DOHH2 (cell line): ENCODE results near the gene TSLP.

ENCODE experiments used
- H3F3A ChIP-seq: fragments of 200-600 bp; sonication (generic), shearing (Covaris generic); 2 replicates; pipeline ENCODE4 v1.6.0; 2016; ENCODE audit warnings: antibody characterized with exemption, mild to moderate bottlenecking; ENCODE audit not compliant: control insufficient read depth, insufficient read depth
- H3K27ac ChIP-seq: fragments of 200-600 bp; sonication (generic); 2 replicates; pipeline ENCODE4 v1.5.1; 2014; ENCODE audit warnings: low read depth, mild to moderate bottlenecking, low read length, moderate library complexity
- H3K27me3 ChIP-seq: fragments of 200-600 bp; sonication (generic); 2 replicates; pipeline ENCODE4 v1.6.1; 2014; ENCODE audit warnings: mild to moderate bottlenecking, low read length, mixed read lengths; ENCODE audit not compliant: control insufficient read depth
- H3K36me3 ChIP-seq: fragments of 200-600 bp; sonication (generic); 2 replicates; pipeline ENCODE4 v1.6.1; 2014; ENCODE audit warnings: mild to moderate bottlenecking, low read length, moderate library complexity, mixed read lengths; ENCODE audit not compliant: control insufficient read depth
- H3K4me1 ChIP-seq: fragments of 200-600 bp; sonication (generic); 2 replicates; pipeline ENCODE4 v1.6.1; 2014; ENCODE audit warnings: mild to moderate bottlenecking, low read length, mixed read lengths; ENCODE audit not compliant: control insufficient read depth
- H3K4me2 ChIP-seq: fragments of 200-600 bp; sonication (generic); 2 replicates; pipeline ENCODE4 v1.6.0; 2014; ENCODE audit warnings: mild to moderate bottlenecking, low read length, moderate library complexity
- H3K4me3 ChIP-seq: fragments of 200-600 bp; sonication (generic); 2 replicates; pipeline ENCODE4 v1.5.1; 2014; ENCODE audit warnings: mild to moderate bottlenecking, low read length, mixed read lengths
- H3K79me2 ChIP-seq: fragments of 200-600 bp; sonication (generic); 2 replicates; pipeline ENCODE4 v1.6.1; 2014; ENCODE audit warnings: mild to moderate bottlenecking, low read length, mixed read lengths; ENCODE audit not compliant: control insufficient read depth
- H3K9me2 ChIP-seq: fragments of 200-600 bp; sonication (generic); replicated peaks from 2 replicates; pipeline ENCODE4 v1.6.1; 2014; ENCODE audit warnings: mild to moderate bottlenecking, low read length, mixed read lengths; ENCODE audit not compliant: control insufficient read depth
- H3K9me3 ChIP-seq: fragments of 200-600 bp; sonication (generic); 2 replicates; pipeline ENCODE4 v1.6.1; 2014; ENCODE audit warnings: antibody characterized with exemption, low read length, mixed read lengths; ENCODE audit not compliant: control insufficient read depth, insufficient read depth
- H4K20me1 ChIP-seq: fragments of 200-600 bp; sonication (generic); 2 replicates; pipeline ENCODE4 v1.6.0; 2014; ENCODE audit warnings: low read depth, mild to moderate bottlenecking, antibody characterized with exemption, low read length, moderate library complexity; ENCODE audit not compliant: control insufficient read depth, insufficient read depth
- CTCF ChIP-seq: fragments of 200-600 bp; sonication (generic); IDR thresholded peaks from one replicate; pipeline ENCODE4 v1.5.1; 2014; ENCODE audit warnings: antibody characterized with exemption, mild to moderate bottlenecking, low read depth, low read length; ENCODE audit not compliant: poor library complexity, severe bottlenecking
- EZH2phosphoT487 ChIP-seq: fragments of 200-600 bp; sonication (generic); IDR thresholded peaks from 2 replicates; pipeline ENCODE4 v1.6.1; 2017; ENCODE audit warnings: borderline replicate concordance, mild to moderate bottlenecking, antibody characterized with exemption, low read length, moderate library complexity, mixed read lengths

Gene TSLP

GRCh38 chr5:111069839-111070238, 1.7 kb upstream of the TSLP start:
- H3K27ac ChIP-seq, result no peak overlapping the region
- no peaks in the 10 kb centered on the region for H4K20me1 ChIP-seq
- no peaks in the 10 kb centered on the region for H3K9me2 ChIP-seq
- H3F3A ChIP-seq, result peaks cover 4% of the 10 kb centered on the region
- H3K9me3 ChIP-seq, result no peaks in the 10 kb centered on the region
- no peaks in the 10 kb centered on the region for H3K36me3 ChIP-seq
- H3K4me3 ChIP-seq, result no peak overlapping the region
- H3K27me3 ChIP-seq, result peaks cover 70% of the 10 kb centered on the region
- H3K79me2 ChIP-seq, result no peaks in the 10 kb centered on the region
- no peak overlapping the region for H3K4me2 ChIP-seq
- TF ChIP-seq CTCF (no peak), EZH2phosphoT487 (no peak)
- H3K4me1 ChIP-seq, result peaks cover 17% of the 10 kb centered on the region

- Histone ChIP-seq H3K9me3 (no peaks in the 10 kb centered on the region), H3K9me2 (no peaks in the 10 kb centered on the region), H3K4me1 (peaks cover 24% of the 10 kb centered on the region), H4K20me1 (no peaks in the 10 kb centered on the region), H3K27ac (no peak overlapping the region), H3K4me2 (no peak overlapping the region), H3K79me2 (no peaks in the 10 kb centered on the region), H3K36me3 (no peaks in the 10 kb centered on the region), H3K4me3 (no peak overlapping the region), H3K27me3 (peaks cover 70% of the 10 kb centered on the region), H3F3A (peaks cover 4% of the 10 kb centered on the region)
- TF ChIP-seq CTCF (no peak), EZH2phosphoT487 (no peak)
Measured at GRCh38 chr5:111070272-111071134, 1.0 kb upstream of the TSLP start.

GRCh38 chr5:111072949-111073682, 1.6 kb downstream of the TSLP start:
- Histone ChIP-seq H4K20me1 (no peaks in the 10 kb centered on the region), H3K4me1 (peaks cover 32% of the 10 kb centered on the region), H3K4me2 (peak overlapping the region; percentile 90), H3K36me3 (no peaks in the 10 kb centered on the region), H3K4me3 (peak overlapping the region; percentile 78), H3K79me2 (no peaks in the 10 kb centered on the region), H3K9me3 (no peaks in the 10 kb centered on the region), H3K27ac (no peak overlapping the region), H3K9me2 (no peaks in the 10 kb centered on the region; the same call in 1 of the 2 replicates), H3K27me3 (peaks cover 50% of the 10 kb centered on the region), H3F3A (peaks cover 4% of the 10 kb centered on the region)
- TF ChIP-seq EZH2phosphoT487, result no peak
- TF ChIP-seq CTCF, result peak; percentile 19
